ENCODE measurements around the gene TMCO6.
"Not testable (repeated sequence)": the region's sequence is repeated elsewhere in the genome, so short reads cannot be mapped to it uniquely, and the experiment has no call there.

Gene TMCO6

DNA sequence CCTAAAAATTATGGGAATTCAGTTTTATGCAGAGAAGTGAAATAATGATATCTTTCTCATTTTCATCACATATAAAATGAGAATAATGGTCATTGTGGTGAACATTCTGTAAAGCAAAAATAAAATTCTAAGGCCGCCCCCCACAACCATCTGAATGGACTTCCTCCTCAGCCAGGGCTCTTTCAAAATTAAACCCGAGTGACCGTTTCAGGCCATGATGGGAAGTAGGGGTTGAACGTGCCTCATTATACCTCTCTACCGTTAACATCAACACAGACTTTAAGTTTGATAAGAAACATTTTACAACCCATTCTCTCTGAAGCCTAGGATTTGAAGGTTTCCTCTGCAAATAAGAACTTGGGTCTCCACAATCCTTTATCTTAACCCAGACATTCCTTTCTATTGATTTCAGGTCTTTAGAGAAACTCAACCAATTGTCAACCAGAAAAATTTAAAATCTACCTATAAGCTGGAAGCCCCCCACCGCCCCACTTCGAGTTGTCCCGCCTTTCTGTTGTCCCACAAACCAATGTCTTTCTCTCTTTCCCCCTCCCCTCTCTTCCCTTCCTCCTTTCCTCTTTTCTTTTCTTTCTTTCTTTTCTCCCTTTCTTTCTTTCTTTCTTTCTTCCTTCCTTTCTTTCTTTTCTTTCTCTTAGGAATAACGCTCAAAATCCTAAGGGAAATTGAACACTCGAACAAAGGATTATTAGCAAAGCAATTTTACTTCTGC lies 1.7 kb upstream of the TMCO6 start:
- DNase-seq (ENCODE audit: insufficient read length, low spot score) (no peak), FAIRE-seq (no peak)
- TF ChIP-seq POU2F2 (IDR thresholded peaks at IDR 0.05; ENCODE audit: low read depth, low read length) = no peak
- no peak for TF ChIP-seq SPI1 (IDR thresholded peaks at IDR 0.05; ENCODE audit: low read depth, low read length)
- no peak for TF ChIP-seq POLR2AphosphoS5 (IDR thresholded peaks at IDR 0.05; ENCODE audit: low read depth, low read length)
- no peak for TF ChIP-seq PAX5 (IDR thresholded peaks at IDR 0.05; ENCODE audit: insufficient read depth, low read length, severe bottlenecking)
- TF ChIP-seq POLR2A (IDR thresholded peaks at IDR 0.05; ENCODE audit: low read depth, low read length) = no peak
- TF ChIP-seq TAF1 (IDR thresholded peaks at IDR 0.05; ENCODE audit: low read depth, low read length) = no peak

DNA sequence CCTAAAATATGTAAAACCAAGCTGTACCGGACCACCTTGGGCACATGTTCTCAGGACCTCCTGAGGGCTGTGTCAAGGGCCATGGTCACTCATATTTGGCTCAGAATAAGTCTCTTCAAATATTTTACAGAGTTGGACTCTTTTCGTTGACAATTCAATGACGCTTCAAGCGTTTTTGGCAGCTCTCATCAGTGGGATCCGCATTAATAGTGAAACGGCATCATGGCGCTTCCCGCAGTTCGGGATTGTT lies 428 bp upstream of the TMCO6 start:
- FAIRE-seq; DNase-seq (ENCODE audit: insufficient read length, low spot score): not testable (repeated sequence)

- TF ChIP-seq PAX5 (IDR thresholded peaks at IDR 0.05; ENCODE audit: insufficient read depth, low read length, severe bottlenecking) (no peak), POLR2A (IDR thresholded peaks at IDR 0.05; ENCODE audit: low read depth, low read length) (no peak), POLR2AphosphoS5 (IDR thresholded peaks at IDR 0.05; ENCODE audit: low read depth, low read length) (no peak), TAF1 (IDR thresholded peaks at IDR 0.05; ENCODE audit: low read depth, low read length) (no peak), POU2F2 (IDR thresholded peaks at IDR 0.05; ENCODE audit: low read depth, low read length) (no peak), SPI1 (IDR thresholded peaks at IDR 0.05; ENCODE audit: low read depth, low read length) (no peak)
- no peak for FAIRE-seq
- DNase-seq (ENCODE audit: insufficient read length, low spot score) = no peak
Observed at GRCh38 chr5:140641716-140642115, 2.5 kb downstream of the TMCO6 start.

DNA sequence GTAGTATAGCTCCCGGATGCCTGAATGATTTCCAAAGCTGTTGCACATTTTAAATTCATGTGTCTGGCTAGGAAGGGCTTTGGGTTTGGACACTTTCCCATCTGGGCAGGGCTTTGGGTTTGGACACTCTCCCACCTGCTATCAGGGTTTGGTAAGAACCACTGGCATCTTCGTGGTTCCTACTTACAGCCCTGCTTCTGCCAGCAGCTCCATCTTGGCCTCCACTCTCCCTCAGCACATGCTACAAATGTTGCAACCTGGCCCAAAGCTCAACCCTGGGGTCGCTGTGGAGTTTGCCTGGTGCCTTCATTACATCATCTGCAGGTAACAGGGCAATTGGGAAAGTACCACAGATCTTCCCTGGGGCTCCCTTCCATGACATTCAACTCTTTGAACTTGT lies 3.5 kb downstream of the TMCO6 start:
- DNase-seq (ENCODE audit: insufficient read length, low spot score) (no peak), FAIRE-seq (no peak)
- TF ChIP-seq TAF1 (IDR thresholded peaks at IDR 0.05; ENCODE audit: low read depth, low read length) (no peak), SPI1 (IDR thresholded peaks at IDR 0.05; ENCODE audit: low read depth, low read length) (no peak), POU2F2 (IDR thresholded peaks at IDR 0.05; ENCODE audit: low read depth, low read length) (no peak), POLR2A (IDR thresholded peaks at IDR 0.05; ENCODE audit: low read depth, low read length) (no peak), POLR2AphosphoS5 (IDR thresholded peaks at IDR 0.05; ENCODE audit: low read depth, low read length) (no peak), PAX5 (IDR thresholded peaks at IDR 0.05; ENCODE audit: insufficient read depth, low read length, severe bottlenecking) (no peak)

GRCh38 chr5:140647042-140647419 lies 7.8 kb downstream of the TMCO6 start:
- no peak for DNase-seq (ENCODE audit: insufficient read length, low spot score)

DNA sequence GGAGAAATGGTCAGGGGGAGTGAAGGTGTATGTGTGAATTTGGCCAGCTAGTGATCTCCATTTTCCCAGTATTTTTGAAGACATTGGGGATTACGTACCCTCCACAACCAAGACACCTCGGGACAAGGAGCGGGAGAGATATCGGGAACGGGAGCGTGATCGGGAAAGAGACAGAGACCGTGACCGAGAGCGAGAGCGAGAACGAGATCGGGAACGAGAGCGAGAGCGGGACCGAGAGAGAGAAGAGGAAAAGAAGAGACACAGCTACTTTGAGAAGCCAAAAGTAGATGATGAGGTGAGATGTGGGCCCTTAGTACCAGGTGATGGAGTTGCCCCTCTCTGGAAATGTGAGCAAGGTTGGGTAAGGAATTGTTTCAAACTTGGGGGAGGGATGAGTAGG lies 19.6 kb downstream of the TMCO6 start:
- DNase-seq (ENCODE audit: insufficient read length, low spot score) (no peak), FAIRE-seq (no peak)
- TF ChIP-seq POLR2AphosphoS5 (IDR thresholded peaks at IDR 0.05; ENCODE audit: low read depth, low read length) = no peak
- no peak for TF ChIP-seq POU2F2 (IDR thresholded peaks at IDR 0.05; ENCODE audit: low read depth, low read length)

More at GRCh38 chr5:140647042-140647419, 7.8 kb downstream of the TMCO6 start:
- FAIRE-seq = no peak
- TF ChIP-seq POU2F2 (IDR thresholded peaks at IDR 0.05; ENCODE audit: low read depth, low read length) (no peak), POLR2A (IDR thresholded peaks at IDR 0.05; ENCODE audit: low read depth, low read length) (no peak), TAF1 (IDR thresholded peaks at IDR 0.05; ENCODE audit: low read depth, low read length) (no peak), POLR2AphosphoS5 (IDR thresholded peaks at IDR 0.05; ENCODE audit: low read depth, low read length) (no peak), SPI1 (IDR thresholded peaks at IDR 0.05; ENCODE audit: low read depth, low read length) (no peak), PAX5 (IDR thresholded peaks at IDR 0.05; ENCODE audit: insufficient read depth, low read length, severe bottlenecking) (no peak)

GRCh38 chr5:140660371-140660770 lies 21.1 kb downstream of the TMCO6 start:
- not testable (repeated sequence) for FAIRE-seq; DNase-seq (ENCODE audit: insufficient read length, low spot score)

DNA sequence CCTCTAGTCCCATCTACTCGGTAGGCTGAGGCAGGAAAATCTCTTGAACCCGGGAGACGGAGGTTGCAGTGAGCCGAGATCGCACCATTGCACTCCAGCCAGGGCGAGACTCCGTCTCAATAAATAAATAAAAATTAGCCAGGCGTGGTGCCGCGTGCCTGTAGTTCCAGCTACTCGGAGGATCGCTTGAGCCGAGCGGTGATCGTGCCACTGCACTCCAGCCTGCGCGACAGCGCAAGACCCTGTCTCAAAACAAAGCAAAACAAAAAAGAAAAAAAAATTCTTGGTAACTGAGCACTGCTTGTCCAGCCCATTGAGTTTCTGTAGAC lies 24.7 kb downstream of the TMCO6 start:
- DNase-seq (ENCODE audit: insufficient read length, low spot score) = no peak
- no peak for TF ChIP-seq POLR2AphosphoS5 (IDR thresholded peaks at IDR 0.05; ENCODE audit: low read depth, low read length)
- no peak for FAIRE-seq

GRCh38 chr5:140664359-140665119 lies 25.3 kb downstream of the TMCO6 start, which contains the start of gene WDR55:
TSS of gene WDR55 (plus strand) at chr5:140664904. CDS start at chr5:140664913, 9 bp downstream.
- DNase-seq (ENCODE audit: insufficient read length, low spot score) (peak; percentile 88), FAIRE-seq (peak; percentile 94)
- peak; percentile 81 for TF ChIP-seq POLR2AphosphoS5 (IDR thresholded peaks at IDR 0.05; ENCODE audit: low read depth, low read length)
- TF ChIP-seq TAF1 (IDR thresholded peaks at IDR 0.05; ENCODE audit: low read depth, low read length) = peak; percentile 67
- peak; percentile 39; the same call in 1 of the 2 replicates for TF ChIP-seq SPI1 (IDR thresholded peaks at IDR 0.05; ENCODE audit: low read depth, low read length)
- peak; percentile 94 for TF ChIP-seq POLR2A (IDR thresholded peaks at IDR 0.05; ENCODE audit: low read depth, low read length)
- TF ChIP-seq POU2F2 (IDR thresholded peaks at IDR 0.05; ENCODE audit: low read depth, low read length) = peak; percentile 49; the same call in 1 of the 2 replicates
- TF ChIP-seq PAX5 (IDR thresholded peaks at IDR 0.05; ENCODE audit: insufficient read depth, low read length, severe bottlenecking) = peak; percentile 23

DNA sequence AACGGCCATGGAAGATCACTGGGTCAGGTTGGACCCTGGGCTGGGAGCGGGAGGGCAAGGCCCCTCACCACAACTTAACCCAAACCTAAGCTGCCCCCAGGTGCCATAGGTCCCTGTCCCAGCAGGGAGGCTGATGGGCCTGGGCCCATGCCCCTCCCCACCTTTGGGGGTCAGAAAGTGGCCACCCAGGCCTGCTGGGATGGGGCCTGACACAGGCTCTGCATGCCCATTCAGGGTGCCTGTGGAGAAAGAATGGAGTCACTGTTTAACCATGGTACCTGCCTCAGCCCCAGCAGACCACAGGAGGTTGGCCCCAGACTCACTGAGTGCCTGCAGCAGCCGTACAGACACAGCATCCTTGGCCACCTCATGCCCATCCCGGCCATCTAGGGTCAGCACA lies 31.8 kb downstream of the TMCO6 start:
- FAIRE-seq; DNase-seq (ENCODE audit: insufficient read length, low spot score): not testable (repeated sequence)

- DNase-seq (ENCODE audit: insufficient read length, low spot score) (no peak), FAIRE-seq (no peak)
- TF ChIP-seq POU2F2 (IDR thresholded peaks at IDR 0.05; ENCODE audit: low read depth, low read length) (no peak), TAF1 (IDR thresholded peaks at IDR 0.05; ENCODE audit: low read depth, low read length) (no peak), PAX5 (IDR thresholded peaks at IDR 0.05; ENCODE audit: insufficient read depth, low read length, severe bottlenecking) (no peak), SPI1 (IDR thresholded peaks at IDR 0.05; ENCODE audit: low read depth, low read length) (no peak), POLR2A (IDR thresholded peaks at IDR 0.05; ENCODE audit: low read depth, low read length) (no peak), POLR2AphosphoS5 (IDR thresholded peaks at IDR 0.05; ENCODE audit: low read depth, low read length) (no peak)
Observed at GRCh38 chr5:140671472-140672125, 32.3 kb downstream of the TMCO6 start.
